Measurements from ENCODE around the gene GAB2.

GAB2 gene

GRCh38 chr11:78256962-78257361 lies 160.7 kb downstream of the GAB2 start:
- H2BK5ac ChIP-seq (ENCODE audit: low read length): no peak overlapping the region
- no peak overlapping the region for H2AK5ac ChIP-seq (ENCODE audit: low read depth, low read length)
- H3K9ac ChIP-seq (ENCODE audit: low read depth, low read length, poor library complexity): no peak overlapping the region
- H3K4me2 ChIP-seq (ENCODE audit: insufficient read depth, low read length, poor library complexity, severe bottlenecking): no peak overlapping the region
- no peaks in the 10 kb centered on the region for H3K79me1 ChIP-seq (ENCODE audit: low read depth, low read length)
- no peak overlapping the region for H3K4me3 ChIP-seq (ENCODE audit: low read length in 2 of 2)
- no peaks in the 10 kb centered on the region for H3K9me3 ChIP-seq (replicated peaks in 1 of 2; ENCODE audit: control insufficient read depth in 2 of 2, insufficient read depth in 1 of 2, low read depth in 1 of 2, low read length in 2 of 2)
- H3K27ac ChIP-seq (replicated peaks; ENCODE audit: low read length): no peak overlapping the region
- no peak overlapping the region for H3K4ac ChIP-seq (ENCODE audit: low read length)
- H3K4me1 ChIP-seq (ENCODE audit: control insufficient read depth in 2 of 2, insufficient read depth in 1 of 2, low read depth in 1 of 2, low read length in 2 of 2): peaks cover 3 to 6% of the 10 kb centered on the region in 2 donors
- no peak overlapping the region for H2BK12ac ChIP-seq (ENCODE audit: low read length)
- no peak overlapping the region for H2AFZ ChIP-seq (ENCODE audit: low read length)
- H4K8ac ChIP-seq (ENCODE audit: low read depth, low read length): no peak overlapping the region
- DNase-seq (ENCODE audit: low spot score): no peak
- H2BK15ac ChIP-seq (ENCODE audit: low read length): no peak overlapping the region
- H3K14ac ChIP-seq (ENCODE audit: low read length): no peak overlapping the region
- H2BK120ac ChIP-seq (ENCODE audit: low read depth, low read length): no peak overlapping the region
- H3K23ac ChIP-seq (ENCODE audit: low read depth, low read length, poor library complexity): no peak overlapping the region
- H3K18ac ChIP-seq (ENCODE audit: low read length): no peak overlapping the region
- no peaks in the 10 kb centered on the region for H3K36me3 ChIP-seq (replicated peaks in 1 of 2; ENCODE audit: control insufficient read depth in 2 of 2, insufficient read depth in 2 of 2, low read length in 2 of 2)
- no peaks in the 10 kb centered on the region for H3K27me3 ChIP-seq (ENCODE audit: control insufficient read depth in 3 of 3, insufficient read depth in 3 of 3, low read depth in 1 of 3, low read length in 3 of 3)
- no peak overlapping the region for H4K91ac ChIP-seq (ENCODE audit: low read depth, low read length, poor library complexity)
- no CpG with 5 or more reads among the region's 3 CpGs for WGBS, 2 donors (ENCODE audit: extremely low coverage in 2 of 2, insufficient read length in 2 of 2, insufficient replicate concordance in 1 of 2)

- no CpG with 5 or more reads among the region's 2 CpGs for WGBS, 2 donors (ENCODE audit: extremely low coverage in 2 of 2, insufficient read length in 2 of 2, insufficient replicate concordance in 1 of 2)
- Histone ChIP-seq H3K4me2 (ENCODE audit: insufficient read depth, low read length, poor library complexity, severe bottlenecking) (no peak overlapping the region), H3K23ac (ENCODE audit: low read depth, low read length, poor library complexity) (no peak overlapping the region), H3K27me3 (ENCODE audit: control insufficient read depth in 3 of 3, insufficient read depth in 3 of 3, low read depth in 1 of 3, low read length in 3 of 3) (no peaks in the 10 kb centered on the region), H3K27ac (replicated peaks; ENCODE audit: low read length) (no peak overlapping the region), H2BK12ac (ENCODE audit: low read length) (no peak overlapping the region), H2AK5ac (ENCODE audit: low read depth, low read length) (no peak overlapping the region), H3K9me3 (replicated peaks in 1 of 2; ENCODE audit: control insufficient read depth in 2 of 2, insufficient read depth in 1 of 2, low read depth in 1 of 2, low read length in 2 of 2) (no peaks in the 10 kb centered on the region), H2BK15ac (ENCODE audit: low read length) (no peak overlapping the region), H3K4ac (ENCODE audit: low read length) (no peak overlapping the region), H2BK120ac (ENCODE audit: low read depth, low read length) (no peak overlapping the region), H3K18ac (ENCODE audit: low read length) (no peak overlapping the region), H3K4me1 (ENCODE audit: control insufficient read depth in 2 of 2, insufficient read depth in 1 of 2, low read depth in 1 of 2, low read length in 2 of 2) (peaks cover 2 to 3% of the 10 kb centered on the region in 2 donors), H3K79me1 (ENCODE audit: low read depth, low read length) (no peaks in the 10 kb centered on the region), H3K9ac (ENCODE audit: low read depth, low read length, poor library complexity) (no peak overlapping the region), H2BK5ac (ENCODE audit: low read length) (no peak overlapping the region), H2AFZ (ENCODE audit: low read length) (no peak overlapping the region), H4K91ac (ENCODE audit: low read depth, low read length, poor library complexity) (no peak overlapping the region), H4K8ac (ENCODE audit: low read depth, low read length) (no peak overlapping the region), H3K14ac (ENCODE audit: low read length) (no peak overlapping the region), H3K4me3 (ENCODE audit: low read length in 2 of 2) (no peak overlapping the region), H3K36me3 (replicated peaks in 1 of 2; ENCODE audit: control insufficient read depth in 2 of 2, insufficient read depth in 2 of 2, low read length in 2 of 2) (no peaks in the 10 kb centered on the region)
- DNase-seq (ENCODE audit: low spot score): no peak
These were observed 161.7 kb downstream of the GAB2 start for GRCh38 chr11:78255919-78256318.

- H3K27me3 ChIP-seq (ENCODE audit: control insufficient read depth in 3 of 3, insufficient read depth in 3 of 3, low read depth in 1 of 3, low read length in 3 of 3): no peaks in the 10 kb centered on the region
- H2BK5ac ChIP-seq (ENCODE audit: low read length): no peak overlapping the region
- no peak overlapping the region for H3K4me2 ChIP-seq (ENCODE audit: insufficient read depth, low read length, poor library complexity, severe bottlenecking)
- no peak overlapping the region for H3K4me3 ChIP-seq (ENCODE audit: low read length in 2 of 2)
- DNase-seq (ENCODE audit: low spot score): no peak
- H3K23ac ChIP-seq (ENCODE audit: low read depth, low read length, poor library complexity): no peak overlapping the region
- H4K91ac ChIP-seq (ENCODE audit: low read depth, low read length, poor library complexity): no peak overlapping the region
- H3K4me1 ChIP-seq (ENCODE audit: control insufficient read depth in 2 of 2, insufficient read depth in 1 of 2, low read depth in 1 of 2, low read length in 2 of 2): peaks cover 2 to 3% of the 10 kb centered on the region in 2 donors
- no peak overlapping the region for H2AK5ac ChIP-seq (ENCODE audit: low read depth, low read length)
- H3K27ac ChIP-seq (replicated peaks; ENCODE audit: low read length): no peak overlapping the region
- H3K4ac ChIP-seq (ENCODE audit: low read length): no peak overlapping the region
- no peak overlapping the region for H4K8ac ChIP-seq (ENCODE audit: low read depth, low read length)
- H3K36me3 ChIP-seq (replicated peaks in 1 of 2; ENCODE audit: control insufficient read depth in 2 of 2, insufficient read depth in 2 of 2, low read length in 2 of 2): peaks cover 0 to 12% of the 10 kb centered on the region in 2 donors
- H2BK12ac ChIP-seq (ENCODE audit: low read length): no peak overlapping the region
- no peak overlapping the region for H2BK15ac ChIP-seq (ENCODE audit: low read length)
- no peak overlapping the region for H2AFZ ChIP-seq (ENCODE audit: low read length)
- no CpG with 5 or more reads among the region's 4 CpGs for WGBS, 2 donors (ENCODE audit: extremely low coverage in 2 of 2, insufficient read length in 2 of 2, insufficient replicate concordance in 1 of 2)
- H3K18ac ChIP-seq (ENCODE audit: low read length): no peak overlapping the region
- H3K79me1 ChIP-seq (ENCODE audit: low read depth, low read length): no peaks in the 10 kb centered on the region
- no peak overlapping the region for H3K14ac ChIP-seq (ENCODE audit: low read length)
- no peak overlapping the region for H3K9ac ChIP-seq (ENCODE audit: low read depth, low read length, poor library complexity)
- no peak overlapping the region for H2BK120ac ChIP-seq (ENCODE audit: low read depth, low read length)
- H3K9me3 ChIP-seq (replicated peaks in 1 of 2; ENCODE audit: control insufficient read depth in 2 of 2, insufficient read depth in 1 of 2, low read depth in 1 of 2, low read length in 2 of 2): no peaks in the 10 kb centered on the region
These were observed 163.4 kb downstream of the GAB2 start for GRCh38 chr11:78254268-78254667.

GRCh38 chr11:78253797-78254196 lies 163.8 kb downstream of the GAB2 start:
- peaks cover 0 to 17% of the 10 kb centered on the region in 2 donors for H3K36me3 ChIP-seq (replicated peaks in 1 of 2; ENCODE audit: control insufficient read depth in 2 of 2, insufficient read depth in 2 of 2, low read length in 2 of 2)
- H2BK5ac ChIP-seq (ENCODE audit: low read length): no peak overlapping the region
- H3K4me1 ChIP-seq (ENCODE audit: control insufficient read depth in 2 of 2, insufficient read depth in 1 of 2, low read depth in 1 of 2, low read length in 2 of 2): peaks cover 2 to 3% of the 10 kb centered on the region in 2 donors
- no peak overlapping the region for H3K14ac ChIP-seq (ENCODE audit: low read length)
- H3K4ac ChIP-seq (ENCODE audit: low read length): no peak overlapping the region
- no peak overlapping the region for H3K18ac ChIP-seq (ENCODE audit: low read length)
- no peak overlapping the region for H2BK15ac ChIP-seq (ENCODE audit: low read length)
- no CpG with 5 or more reads among the region's 4 CpGs for WGBS, 2 donors (ENCODE audit: extremely low coverage in 2 of 2, insufficient read length in 2 of 2, insufficient replicate concordance in 1 of 2)
- H2BK120ac ChIP-seq (ENCODE audit: low read depth, low read length): no peak overlapping the region
- no peak overlapping the region for H3K23ac ChIP-seq (ENCODE audit: low read depth, low read length, poor library complexity)
- H2AK5ac ChIP-seq (ENCODE audit: low read depth, low read length): no peak overlapping the region
- H4K91ac ChIP-seq (ENCODE audit: low read depth, low read length, poor library complexity): no peak overlapping the region
- no peak overlapping the region for H4K8ac ChIP-seq (ENCODE audit: low read depth, low read length)
- H3K27ac ChIP-seq (replicated peaks; ENCODE audit: low read length): no peak overlapping the region
- H3K4me2 ChIP-seq (ENCODE audit: insufficient read depth, low read length, poor library complexity, severe bottlenecking): no peak overlapping the region
- H3K9ac ChIP-seq (ENCODE audit: low read depth, low read length, poor library complexity): no peak overlapping the region
- no peak overlapping the region for H2AFZ ChIP-seq (ENCODE audit: low read length)
- H2BK12ac ChIP-seq (ENCODE audit: low read length): no peak overlapping the region
- H3K27me3 ChIP-seq (ENCODE audit: control insufficient read depth in 3 of 3, insufficient read depth in 3 of 3, low read depth in 1 of 3, low read length in 3 of 3): no peaks in the 10 kb centered on the region
- no peaks in the 10 kb centered on the region for H3K79me1 ChIP-seq (ENCODE audit: low read depth, low read length)
- no peak for DNase-seq (ENCODE audit: low spot score)
- no peak overlapping the region for H3K4me3 ChIP-seq (ENCODE audit: low read length in 2 of 2)
- no peaks in the 10 kb centered on the region for H3K9me3 ChIP-seq (replicated peaks in 1 of 2; ENCODE audit: control insufficient read depth in 2 of 2, insufficient read depth in 1 of 2, low read depth in 1 of 2, low read length in 2 of 2)

All from neuronal stem cell (in vitro differentiated cells).